Measurements from ENCODE around the gene RASA3. TPM values are rescaled to one million over a fixed set of nuclear protein-coding genes. Genes with fewer than 3 reads are reported as not detected.

Gene RASA3
- total and polyA plus RNA-seq, 7 donors: 4.2 to 22.4 (median 16.9) TPM

GRCh38 chr13:114122591-114123211 lies 9.7 kb downstream of the RASA3 start:
- H3K27ac ChIP-seq: peak overlapping the region in 2 of 4 donors; percentile 28 to 62
- 89 to 92% methylated on average over 26 of the region's 26 CpGs for WGBS, 2 donors
- H3K4me1 ChIP-seq: peaks cover 0 to 46% (median 22%) of the 10 kb centered on the region in 4 donors

GRCh38 chr13:114122127-114122511 lies 10.3 kb downstream of the RASA3 start:
- peak overlapping the region in 2 of 4 donors; percentile 62 to 65 for H3K27ac ChIP-seq

More at GRCh38 chr13:114122591-114123211, 9.7 kb downstream of the RASA3 start:
- H3K4me3 ChIP-seq: no peak overlapping the region
- intact Hi-C loops (cut with DNase I): no loop called here
- TF ChIP-seq EP300 (IDR thresholded peaks at IDR 0.05) (no peak), POLR2AphosphoS5 (IDR thresholded peaks at IDR 0.05) (no peak), POLR2A (IDR thresholded peaks at IDR 0.05) (no peak), CTCF (IDR thresholded peaks at IDR 0.05) (no peak)
- no peaks in the 10 kb centered on the region for H3K36me3 ChIP-seq
- DNase-seq: no peak
- H3K27me3 ChIP-seq: no peaks in the 10 kb centered on the region
- H3K9me3 ChIP-seq: no peaks in the 10 kb centered on the region

GRCh38 chr13:114121496-114122126 lies 10.8 kb downstream of the RASA3 start:
- no peaks in the 10 kb centered on the region for H3K36me3 ChIP-seq
- H3K4me1 ChIP-seq: peaks cover 0 to 35% (median 14%) of the 10 kb centered on the region in 4 donors
- no peak for TF ChIP-seq EP300 (IDR thresholded peaks at IDR 0.05)
- TF ChIP-seq POLR2AphosphoS5 (IDR thresholded peaks at IDR 0.05): no peak
- no peak for TF ChIP-seq POLR2A (IDR thresholded peaks at IDR 0.05)
- no peak for TF ChIP-seq CTCF (IDR thresholded peaks at IDR 0.05)
- no peak for DNase-seq
- no peaks in the 10 kb centered on the region for H3K27me3 ChIP-seq
- no peaks in the 10 kb centered on the region for H3K9me3 ChIP-seq
- peak overlapping the region; percentile 39 to 67 (median 64) for H3K27ac ChIP-seq
- WGBS, 2 donors: 67 to 78% methylated on average over 24 of the region's 24 CpGs
- intact Hi-C loops (cut with DNase I): no loop called here
- H3K4me3 ChIP-seq: no peak overlapping the region

More at GRCh38 chr13:114122127-114122511, 10.3 kb downstream of the RASA3 start:
- Histone ChIP-seq H3K4me3 (no peak overlapping the region), H3K27me3 (no peaks in the 10 kb centered on the region), H3K9me3 (no peaks in the 10 kb centered on the region), H3K4me1 (peaks cover 0 to 40% (median 16%) of the 10 kb centered on the region in 4 donors), H3K36me3 (no peaks in the 10 kb centered on the region)
- intact Hi-C loops (cut with DNase I): no loop called here
- no peak for TF ChIP-seq CTCF (IDR thresholded peaks at IDR 0.05)
- no peak for TF ChIP-seq POLR2AphosphoS5 (IDR thresholded peaks at IDR 0.05)
- no peak for TF ChIP-seq EP300 (IDR thresholded peaks at IDR 0.05)
- TF ChIP-seq POLR2A (IDR thresholded peaks at IDR 0.05): no peak
- DNase-seq: no peak
- 78 to 86% methylated on average over 11 of the region's 11 CpGs for WGBS, 2 donors

- Histone ChIP-seq H3K36me3 (no peaks in the 10 kb centered on the region), H3K4me3 (no peak overlapping the region), H3K4me1 (peaks cover 0 to 34% (median 14%) of the 10 kb centered on the region in 4 donors), H3K27me3 (no peaks in the 10 kb centered on the region), H3K9me3 (no peaks in the 10 kb centered on the region), H3K27ac (peak overlapping the region; percentile 39 to 67 (median 64))
- DNase-seq: no peak
- intact Hi-C loops (cut with DNase I): no loop called here
- TF ChIP-seq POLR2AphosphoS5 (IDR thresholded peaks at IDR 0.05): no peak
- TF ChIP-seq POLR2A (IDR thresholded peaks at IDR 0.05): no peak
- WGBS, 2 donors: 85% methylated on average over 12 of the region's 12 CpGs
Observed at GRCh38 chr13:114121031-114121430, 11.4 kb downstream of the RASA3 start.

GRCh38 chr13:114120591-114121011 lies 11.8 kb downstream of the RASA3 start:
- WGBS, 2 donors: 39 to 50% methylated on average over 10 of the region's 10 CpGs
- intact Hi-C loops (cut with DNase I): no loop called here
- no peak for TF ChIP-seq EP300 (IDR thresholded peaks at IDR 0.05)
- TF ChIP-seq POLR2AphosphoS5 (IDR thresholded peaks at IDR 0.05): no peak
- no peak for TF ChIP-seq POLR2A (IDR thresholded peaks at IDR 0.05)
- no peak for TF ChIP-seq CTCF (IDR thresholded peaks at IDR 0.05)
- Histone ChIP-seq H3K4me1 (peaks cover 0 to 34% (median 14%) of the 10 kb centered on the region in 4 donors), H3K9me3 (no peaks in the 10 kb centered on the region), H3K4me3 (no peak overlapping the region), H3K36me3 (no peaks in the 10 kb centered on the region), H3K27me3 (no peaks in the 10 kb centered on the region), H3K27ac (peak overlapping the region; percentile 39 to 67 (median 64))
- DNase-seq: no peak

All from sigmoid colon (tissue), 7 donors.